ENCODE results near the gene ENTREP3. TPM values are rescaled to one million over a fixed set of nuclear protein-coding genes. Genes with fewer than 3 reads are reported as not detected.

Gene ENTREP3
- 59.3 TPM for polyA plus RNA-seq (2012; ENCODE audit: insufficient read depth, insufficient read length, low read depth)

GRCh38 chr1:155255243-155256007, at the start of gene ENTREP3:
Gene ENTREP3 (minus strand): TSS chr1:155255483. CDS start chr1:155254877, 606 bp downstream.
- Histone ChIP-seq H3K27me3 (no peaks in the 10 kb centered on the region), H3K4me3 (ENCODE audit: low read depth, low read length) (peak within 1 kb of the TSS; percentile 85), H3K9me3 (no peaks in the 10 kb centered on the region), H3K36me3 (peaks cover 9% of the 10 kb centered on the region; the same call in 1 of the 2 replicates), H3K4me1 (peaks cover 5% of the 10 kb centered on the region; the same call in 1 of the 2 replicates)
- peak; percentile 95 for DNase-seq
- TF ChIP-seq CTCF (IDR thresholded peaks at IDR 0.05; ENCODE audit: low read depth, low read length) = no peak

GRCh38 chr1:155304558-155305063, 49.3 kb upstream of the ENTREP3 start:
- Histone ChIP-seq H3K9me3 (no peaks in the 10 kb centered on the region), H3K36me3 (no peaks in the 10 kb centered on the region), H3K27me3 (no peaks in the 10 kb centered on the region), H3K4me1 (peaks cover 2% of the 10 kb centered on the region; the same call in 1 of the 2 replicates), H3K4me3 (ENCODE audit: low read depth, low read length) (no peak overlapping the region)
- DNase-seq = no peak
- no peak for TF ChIP-seq CTCF (IDR thresholded peaks at IDR 0.05; ENCODE audit: low read depth, low read length)

GRCh38 chr1:155301342-155301841, 46.1 kb upstream of the ENTREP3 start, which contains the start of gene PKLR:
Gene PKLR (minus strand): TSS chr1:155301438. CDS start chr1:155301395, 43 bp downstream.
- no peak for TF ChIP-seq CTCF (IDR thresholded peaks at IDR 0.05; ENCODE audit: low read depth, low read length)
- no peak within 1 kb of the TSS for H3K4me3 ChIP-seq (ENCODE audit: low read depth, low read length)
- H3K27me3 ChIP-seq = no peaks in the 10 kb centered on the region

GRCh38 chr1:155300553-155301329, 45.5 kb upstream of the ENTREP3 start:
- Histone ChIP-seq H3K27me3 (no peaks in the 10 kb centered on the region), H3K4me3 (ENCODE audit: low read depth, low read length) (no peak overlapping the region), H3K36me3 (no peaks in the 10 kb centered on the region), H3K4me1 (no peaks in the 10 kb centered on the region), H3K9me3 (no peaks in the 10 kb centered on the region)
- no peak for DNase-seq
- TF ChIP-seq CTCF (IDR thresholded peaks at IDR 0.05; ENCODE audit: low read depth, low read length) = no peak

More at GRCh38 chr1:155301342-155301841, 46.1 kb upstream of the ENTREP3 start, which contains the start of gene PKLR:
- no peak for DNase-seq
- Histone ChIP-seq H3K4me1 (no peaks in the 10 kb centered on the region), H3K9me3 (no peaks in the 10 kb centered on the region), H3K36me3 (no peaks in the 10 kb centered on the region)

- no peak for TF ChIP-seq CTCF (IDR thresholded peaks at IDR 0.05; ENCODE audit: low read depth, low read length)
- no peaks in the 10 kb centered on the region for H3K9me3 ChIP-seq
- no peak overlapping the region for H3K4me3 ChIP-seq (ENCODE audit: low read depth, low read length)
- H3K4me1 ChIP-seq = no peaks in the 10 kb centered on the region
- no peaks in the 10 kb centered on the region for H3K36me3 ChIP-seq
- H3K27me3 ChIP-seq = no peaks in the 10 kb centered on the region
- no peak for DNase-seq
These were observed 44.7 kb upstream of the ENTREP3 start for GRCh38 chr1:155300024-155300423.
